Measurements from ENCODE around the gene ARHGEF39.

DNA sequence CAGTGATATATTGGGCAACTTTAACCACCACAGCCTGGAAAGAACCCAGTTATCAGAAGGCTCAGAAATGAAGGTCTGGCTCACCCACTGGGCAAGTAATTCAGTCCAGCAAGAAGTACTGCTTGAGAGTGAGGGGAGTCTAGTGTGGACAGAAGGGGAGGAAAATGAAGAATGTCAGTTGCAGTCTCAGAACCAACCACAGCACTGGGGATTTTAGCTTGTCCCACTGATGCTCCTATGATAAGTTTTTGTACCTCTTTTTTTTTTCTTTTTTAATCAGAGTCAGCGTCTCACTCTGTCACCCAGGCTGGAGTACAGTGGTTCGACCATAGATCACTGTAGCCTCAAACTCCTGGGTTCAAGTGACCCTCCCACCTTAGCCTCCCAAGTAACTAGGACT is 37.4 kb downstream of the ARHGEF39 start:
- TF ChIP-seq, protein P1, sequence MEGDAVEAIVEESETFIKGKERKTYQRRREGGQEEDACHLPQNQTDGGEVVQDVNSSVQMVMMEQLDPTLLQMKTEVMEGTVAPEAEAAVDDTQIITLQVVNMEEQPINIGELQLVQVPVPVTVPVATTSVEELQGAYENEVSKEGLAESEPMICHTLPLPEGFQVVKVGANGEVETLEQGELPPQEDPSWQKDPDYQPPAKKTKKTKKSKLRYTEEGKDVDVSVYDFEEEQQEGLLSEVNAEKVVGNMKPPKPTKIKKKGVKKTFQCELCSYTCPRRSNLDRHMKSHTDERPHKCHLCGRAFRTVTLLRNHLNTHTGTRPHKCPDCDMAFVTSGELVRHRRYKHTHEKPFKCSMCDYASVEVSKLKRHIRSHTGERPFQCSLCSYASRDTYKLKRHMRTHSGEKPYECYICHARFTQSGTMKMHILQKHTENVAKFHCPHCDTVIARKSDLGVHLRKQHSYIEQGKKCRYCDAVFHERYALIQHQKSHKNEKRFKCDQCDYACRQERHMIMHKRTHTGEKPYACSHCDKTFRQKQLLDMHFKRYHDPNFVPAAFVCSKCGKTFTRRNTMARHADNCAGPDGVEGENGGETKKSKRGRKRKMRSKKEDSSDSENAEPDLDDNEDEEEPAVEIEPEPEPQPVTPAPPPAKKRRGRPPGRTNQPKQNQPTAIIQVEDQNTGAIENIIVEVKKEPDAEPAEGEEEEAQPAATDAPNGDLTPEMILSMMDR (IDR thresholded peaks at IDR 0.05; ENCODE audit: poor library complexity), result no peak
- no peak for TF ChIP-seq EZH2phosphoT487 (IDR thresholded peaks at IDR 0.05; ENCODE audit: low read depth, severe bottlenecking, unreplicated experiment)
- TF ChIP-seq EZH2 (IDR thresholded peaks at IDR 0.05; ENCODE audit: borderline replicate concordance), result no peak

All from hepatocyte (in vitro differentiated cells).